Measurements from ENCODE around the gene APBB2.

GRCh38 chr4:41102414-41103092 lies 111.8 kb downstream of the APBB2 start:
- TF ChIP-seq EZH2 (IDR thresholded peaks at IDR 0.05; ENCODE audit: insufficient read depth, poor library complexity, severe bottlenecking) (no peak), EZH2phosphoT487 (IDR thresholded peaks at IDR 0.05; ENCODE audit: insufficient read depth, low read depth) (no peak)
